ENCODE results near the gene SOCS6. TPM values are rescaled to one million over a fixed set of nuclear protein-coding genes. Genes with fewer than 3 reads are reported as not detected.

SOCS6 gene
- total RNA-seq, 4 donors from 2014 or later: 14.1 to 22.3 (median 19.4) TPM

DNA sequence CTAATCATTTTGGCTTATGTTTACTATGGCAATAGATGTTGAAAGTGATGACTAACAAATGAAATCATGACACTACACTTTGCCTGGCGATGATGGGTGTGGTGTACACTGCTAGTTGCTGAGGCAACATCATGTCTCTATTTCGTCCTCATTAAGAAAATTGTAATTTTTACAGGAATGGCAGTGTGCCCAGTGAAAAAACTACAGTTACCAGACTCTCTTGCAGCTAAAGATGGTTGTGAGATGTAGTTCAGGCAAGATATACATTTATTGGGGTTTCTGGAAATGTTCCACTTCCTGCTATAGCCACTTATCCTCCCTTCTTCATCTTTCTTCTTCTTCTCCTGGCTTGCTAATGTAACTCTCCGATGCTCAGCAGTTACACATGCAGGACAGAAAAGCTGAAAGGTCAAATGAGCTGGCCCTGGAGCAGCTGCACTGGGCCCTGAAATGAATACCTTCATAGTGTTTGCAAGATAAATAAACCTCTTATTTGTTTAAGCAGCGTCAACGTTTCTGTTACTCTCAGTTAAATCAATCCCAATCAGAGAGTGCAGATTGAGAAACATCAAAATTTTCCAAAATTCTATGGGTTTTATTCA lies 46.0 kb downstream of the SOCS6 start:
- WGBS: 73% methylated on average over 5 of the region's 5 CpGs
- intact Hi-C loops (cut with DNase I): no loop called here

DNA sequence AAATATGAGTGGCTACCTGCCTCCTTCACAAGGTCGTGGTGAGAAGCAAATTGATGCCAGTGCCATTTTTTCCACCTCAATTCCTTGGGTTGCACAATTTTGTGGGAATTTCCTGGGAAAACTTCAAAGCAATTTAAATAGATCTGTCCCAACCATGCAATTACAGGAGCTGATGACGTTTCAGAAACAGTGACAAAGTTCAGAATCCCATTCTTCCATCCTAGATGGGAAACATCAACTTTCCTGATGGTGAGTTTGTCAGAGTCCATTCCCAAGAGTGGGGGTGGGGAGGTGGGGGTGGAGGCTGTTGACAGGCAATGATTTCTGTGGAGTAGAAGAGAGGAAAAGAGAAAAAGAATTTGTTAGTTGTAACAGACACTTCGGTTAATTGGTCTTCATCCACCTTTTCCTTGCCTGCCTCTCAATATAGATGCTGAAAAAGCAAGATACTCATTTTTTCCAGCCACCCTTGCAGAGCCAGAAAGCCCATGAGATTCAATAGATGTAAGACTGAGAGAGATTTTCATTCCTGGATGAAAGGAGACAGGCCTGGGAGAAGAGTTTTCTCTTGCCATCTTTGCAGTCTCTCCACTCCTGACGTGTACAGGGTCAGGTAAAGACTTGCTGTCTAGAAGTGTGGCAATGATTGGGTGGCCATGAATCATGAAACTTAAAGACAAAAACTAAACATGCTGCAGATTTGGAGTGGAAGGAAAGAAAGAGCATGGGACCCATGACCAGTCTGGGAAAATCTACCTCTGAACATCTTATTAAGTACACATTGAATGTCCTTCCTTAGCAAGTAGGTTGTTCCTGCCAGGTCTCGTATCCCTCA lies 47.3 kb downstream of the SOCS6 start:
- intact Hi-C loops (cut with DNase I): no loop called here
- no peak for TF ChIP-seq POLR2AphosphoS5 (IDR thresholded peaks at IDR 0.05)
- TF ChIP-seq, protein P1, sequence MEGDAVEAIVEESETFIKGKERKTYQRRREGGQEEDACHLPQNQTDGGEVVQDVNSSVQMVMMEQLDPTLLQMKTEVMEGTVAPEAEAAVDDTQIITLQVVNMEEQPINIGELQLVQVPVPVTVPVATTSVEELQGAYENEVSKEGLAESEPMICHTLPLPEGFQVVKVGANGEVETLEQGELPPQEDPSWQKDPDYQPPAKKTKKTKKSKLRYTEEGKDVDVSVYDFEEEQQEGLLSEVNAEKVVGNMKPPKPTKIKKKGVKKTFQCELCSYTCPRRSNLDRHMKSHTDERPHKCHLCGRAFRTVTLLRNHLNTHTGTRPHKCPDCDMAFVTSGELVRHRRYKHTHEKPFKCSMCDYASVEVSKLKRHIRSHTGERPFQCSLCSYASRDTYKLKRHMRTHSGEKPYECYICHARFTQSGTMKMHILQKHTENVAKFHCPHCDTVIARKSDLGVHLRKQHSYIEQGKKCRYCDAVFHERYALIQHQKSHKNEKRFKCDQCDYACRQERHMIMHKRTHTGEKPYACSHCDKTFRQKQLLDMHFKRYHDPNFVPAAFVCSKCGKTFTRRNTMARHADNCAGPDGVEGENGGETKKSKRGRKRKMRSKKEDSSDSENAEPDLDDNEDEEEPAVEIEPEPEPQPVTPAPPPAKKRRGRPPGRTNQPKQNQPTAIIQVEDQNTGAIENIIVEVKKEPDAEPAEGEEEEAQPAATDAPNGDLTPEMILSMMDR (IDR thresholded peaks at IDR 0.05): no peak
- TF ChIP-seq EP300 (IDR thresholded peaks at IDR 0.05): no peak
- no peak for TF ChIP-seq POLR2A (IDR thresholded peaks at IDR 0.05; ENCODE audit: low read depth)
- WGBS: over 99% methylated on average over 5 of the region's 5 CpGs
- DNase-seq (ENCODE audit: extremely low spot score): no peak
- Histone ChIP-seq H3K36me3 (peaks cover 0 to 12% (median 6%) of the 10 kb centered on the region in 4 donors), H3K4me3 (no peak overlapping the region), H3K27me3 (no peaks in the 10 kb centered on the region), H3K9me3 (peaks cover 0 to 4% (median 0%) of the 10 kb centered on the region in 4 donors), H3K27ac (replicated peaks in 1 of 4) (no peak overlapping the region), H3K4me1 (peaks cover 0 to 9% (median 4%) of the 10 kb centered on the region in 4 donors)

More for the DNA sequence above, 46.0 kb downstream of the SOCS6 start:
- H3K4me1 ChIP-seq: peaks cover 0 to 9% (median 4%) of the 10 kb centered on the region in 4 donors
- no peaks in the 10 kb centered on the region for H3K27me3 ChIP-seq
- no peak overlapping the region for H3K4me3 ChIP-seq
- DNase-seq (ENCODE audit: extremely low spot score): no peak
- peaks cover 0 to 4% (median 0%) of the 10 kb centered on the region in 4 donors for H3K9me3 ChIP-seq
- H3K27ac ChIP-seq (replicated peaks in 1 of 4): no peak overlapping the region
- TF ChIP-seq POLR2A (IDR thresholded peaks at IDR 0.05; ENCODE audit: low read depth) (no peak), EP300 (IDR thresholded peaks at IDR 0.05) (no peak), POLR2AphosphoS5 (IDR thresholded peaks at IDR 0.05) (no peak)
- TF ChIP-seq, protein P1 (IDR thresholded peaks at IDR 0.05): no peak
- peaks cover 0 to 12% (median 6%) of the 10 kb centered on the region in 4 donors for H3K36me3 ChIP-seq

DNA sequence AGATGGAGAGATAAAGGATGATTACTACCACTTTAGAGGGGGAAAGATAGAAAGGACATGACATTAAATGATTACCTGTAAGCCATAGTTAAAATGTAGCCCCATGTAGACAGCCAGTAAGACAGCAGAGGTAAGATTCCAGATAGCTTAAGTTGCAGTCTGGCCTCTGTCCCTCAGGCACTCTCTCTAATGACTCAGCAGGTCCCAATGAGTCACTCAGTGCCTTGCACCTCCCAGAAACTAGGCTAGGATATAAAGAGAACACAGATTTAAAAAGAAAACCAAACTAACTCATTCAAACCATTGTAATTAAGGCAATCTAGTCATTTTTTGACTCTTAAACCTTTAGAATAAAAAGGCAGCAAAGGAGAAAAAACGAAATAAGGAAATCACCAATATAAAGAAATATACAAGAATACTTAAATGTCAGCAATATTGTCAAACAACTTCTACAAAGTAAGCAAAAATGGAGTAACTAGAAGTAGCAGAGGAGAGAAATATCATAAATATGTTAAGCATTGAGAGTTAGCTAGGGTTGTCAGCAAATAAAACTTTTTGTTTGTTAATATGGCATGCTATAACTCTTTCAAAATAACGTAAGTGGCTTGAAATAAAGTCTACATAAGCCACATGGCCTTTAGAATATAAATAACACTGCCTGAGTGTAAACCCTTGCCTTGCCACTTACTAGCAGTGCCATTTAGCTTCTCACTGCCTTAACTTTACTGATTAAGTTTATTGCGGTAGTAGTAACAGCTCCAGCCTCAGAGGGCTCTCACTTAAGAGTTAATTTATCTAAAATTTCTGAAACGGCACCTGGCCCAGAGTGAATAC lies 48.5 kb downstream of the SOCS6 start:
- Histone ChIP-seq H3K27ac (replicated peaks in 1 of 4) (no peak overlapping the region), H3K36me3 (peaks cover 0 to 12% (median 6%) of the 10 kb centered on the region in 4 donors), H3K4me1 (peaks cover 0 to 9% (median 4%) of the 10 kb centered on the region in 4 donors), H3K9me3 (peaks cover 0 to 4% (median 0%) of the 10 kb centered on the region in 4 donors), H3K4me3 (no peak overlapping the region), H3K27me3 (no peaks in the 10 kb centered on the region)
- no peak for DNase-seq (ENCODE audit: extremely low spot score)
- no peak for TF ChIP-seq EP300 (IDR thresholded peaks at IDR 0.05)
- TF ChIP-seq POLR2A (IDR thresholded peaks at IDR 0.05; ENCODE audit: low read depth): no peak
- TF ChIP-seq, protein P1 (IDR thresholded peaks at IDR 0.05): no peak
- no peak for TF ChIP-seq POLR2AphosphoS5 (IDR thresholded peaks at IDR 0.05)
- 70% methylated on average over 4 of the region's 4 CpGs for WGBS
- intact Hi-C loops (cut with DNase I): no loop called here

DNA sequence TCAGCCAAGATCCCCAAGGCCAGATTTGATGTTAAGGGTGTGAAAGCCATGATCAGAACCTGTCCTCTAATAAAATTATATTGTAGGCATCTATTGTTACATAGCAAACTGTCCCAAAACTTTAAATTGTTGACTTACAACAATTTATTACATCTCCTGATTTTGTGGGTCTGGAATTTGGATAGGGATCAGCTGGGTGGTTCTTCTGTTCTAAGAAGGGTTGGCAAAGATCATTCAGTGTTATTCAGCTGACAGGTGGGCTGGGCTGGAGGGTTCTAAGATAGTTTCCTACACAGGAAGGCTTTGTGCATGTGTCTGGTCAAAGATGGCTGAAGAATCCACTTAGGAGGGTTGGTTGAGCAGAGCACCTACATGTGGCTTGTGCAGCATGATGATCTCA lies 50.0 kb downstream of the SOCS6 start:
- intact Hi-C loops (cut with DNase I): no loop called here
- Histone ChIP-seq H3K36me3 (peaks cover 0 to 12% (median 6%) of the 10 kb centered on the region in 4 donors), H3K9me3 (peaks cover 0 to 4% (median 0%) of the 10 kb centered on the region in 4 donors), H3K27me3 (no peaks in the 10 kb centered on the region), H3K4me3 (no peak overlapping the region), H3K4me1 (peaks cover 0 to 9% (median 2%) of the 10 kb centered on the region in 4 donors), H3K27ac (replicated peaks in 1 of 4) (no peak overlapping the region)
- TF ChIP-seq, protein P1 (IDR thresholded peaks at IDR 0.05): no peak
- TF ChIP-seq POLR2A (IDR thresholded peaks at IDR 0.05; ENCODE audit: low read depth) (no peak), EP300 (IDR thresholded peaks at IDR 0.05) (no peak), POLR2AphosphoS5 (IDR thresholded peaks at IDR 0.05) (no peak)
- DNase-seq (ENCODE audit: extremely low spot score): no peak
